BJ (cell line): ENCODE results near the gene PLXNA2. TPM values are rescaled to one million over a fixed set of nuclear protein-coding genes. Genes with fewer than 3 reads are reported as not detected.

Experiments used
- CTCF ChIA-PET: fragments of 350-600 bp; formaldehyde crosslinking; extraction: SDS; loops from one replicate; lab custom pipeline; 2021; ENCODE audit warnings: antibody characterized with exemption, inconsistent platforms; lab: Yijun Ruan, JAX
- POLR2A ChIA-PET: fragments of 300-600 bp; sonication (Branson Sonifier 250); formaldehyde crosslinking; extraction: SDS; loops from one replicate; lab custom pipeline; 2021; ENCODE audit warnings: antibody characterized with exemption; lab: Charles Lee
- DNase-seq: peaks from one replicate; pipeline ENCODE4 v3.0.0-alpha.2; 2011; ENCODE audit warnings: low read depth
- H3K27me3 ChIP-seq: 2 replicates; pipeline ENCODE4 v1.6.0; 2011; ENCODE audit warnings: low read length; ENCODE audit not compliant: control insufficient read depth, insufficient read depth
- H3K36me3 ChIP-seq: 2 replicates; pipeline ENCODE4 v1.5.1; 2011; ENCODE audit warnings: low read length; ENCODE audit not compliant: control insufficient read depth, insufficient read depth
- H3K4me3 ChIP-seq: 2 replicates; pipeline ENCODE4 v1.5.1; 2011; ENCODE audit warnings: low read depth, mild to moderate bottlenecking, control low read depth, low read length
- CTCF ChIP-seq: IDR thresholded peaks from 2 replicates; pipeline ENCODE4 v1.5.1; 2011; ENCODE audit warnings: low read depth, mild to moderate bottlenecking, control low read depth, inconsistent platforms, low read length, moderate library complexity; ENCODE audit not compliant: insufficient read depth
- polyA plus RNA-seq: library from polyadenylated mRNA; depleted of rRNA; stranded (reverse); fragments of >200 nt; gene quantifications from 2 replicates; pipeline ENCODE4 v1.2.3, GENCODE V29; 2011

PLXNA2 gene
- polyA plus RNA-seq, 1 experiment: 2.7 TPM

GRCh38 chr1:208019257-208019656, 224.9 kb downstream of the PLXNA2 start:
- no peaks in the 10 kb centered on the region for H3K36me3 ChIP-seq
- TF ChIP-seq CTCF: no peak
- H3K4me3 ChIP-seq: no peak overlapping the region
- H3K27me3 ChIP-seq: peaks cover 2% of the 10 kb centered on the region
- CTCF ChIA-PET: interaction anchor here (9.6 to 15.5 kb wide), 2 partner anchors 74 to 221 kb away, joined by 151 to 351 read pairs; partner anchors contain the start of gene PLXNA2
- POLR2A ChIA-PET: no interaction called here
- no peak for DNase-seq

DNA sequence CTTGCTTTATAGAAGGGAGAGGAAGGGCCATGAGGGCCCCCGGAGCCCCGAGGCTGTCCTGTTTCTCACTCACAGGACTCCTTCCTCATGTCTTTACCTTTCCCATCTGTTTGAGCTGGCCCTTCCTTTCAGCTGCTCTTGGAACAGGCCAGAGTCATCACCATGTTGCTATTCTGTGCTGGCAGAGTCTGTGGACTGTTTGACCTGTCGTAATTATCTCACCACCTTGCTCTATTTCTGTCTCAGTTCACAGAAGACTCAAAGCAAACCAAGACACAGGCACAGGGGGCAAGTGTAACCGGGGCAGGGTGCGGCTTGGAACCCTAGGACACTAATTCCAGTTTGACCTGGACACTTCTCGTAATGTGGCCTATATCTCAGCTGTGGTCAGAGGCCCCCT, 228.9 kb downstream of the PLXNA2 start:
- Histone ChIP-seq H3K36me3 (no peaks in the 10 kb centered on the region), H3K27me3 (peaks cover 2% of the 10 kb centered on the region), H3K4me3 (no peak overlapping the region)
- DNase-seq: no peak
- no peak for TF ChIP-seq CTCF
- ChIA-PET CTCF (interaction anchor here (1.6 kb wide), 1 partner anchor 75 kb away, joined by 4 read pairs; no protein-coding TSS in a partner anchor), POLR2A (no interaction called here)

GRCh38 chr1:208013210-208013609, 231.0 kb downstream of the PLXNA2 start:
- DNase-seq: no peak
- TF ChIP-seq CTCF: no peak
- H3K36me3 ChIP-seq: no peaks in the 10 kb centered on the region
- no peak overlapping the region for H3K4me3 ChIP-seq
- ChIA-PET POLR2A (no interaction called here), CTCF (interaction anchor here (0.7 to 2.4 kb wide), 9 partner anchors 9 to 226 kb away, joined by 3 to 20 read pairs (median 4); no protein-coding TSS in a partner anchor)
- no peaks in the 10 kb centered on the region; the same call in 1 of the 2 replicates for H3K27me3 ChIP-seq

- Histone ChIP-seq H3K36me3 (no peaks in the 10 kb centered on the region), H3K4me3 (no peak overlapping the region), H3K27me3 (no peaks in the 10 kb centered on the region; the same call in 1 of the 2 replicates)
- no peak for TF ChIP-seq CTCF
- ChIA-PET CTCF (interaction anchor here (0.6 to 2.4 kb wide), 7 partner anchors 9 to 239 kb away, joined by 3 to 20 read pairs (median 4); no protein-coding TSS in a partner anchor), POLR2A (no interaction called here)
- DNase-seq: no peak
Observed at GRCh38 chr1:208012721-208013120, 231.5 kb downstream of the PLXNA2 start.

DNA sequence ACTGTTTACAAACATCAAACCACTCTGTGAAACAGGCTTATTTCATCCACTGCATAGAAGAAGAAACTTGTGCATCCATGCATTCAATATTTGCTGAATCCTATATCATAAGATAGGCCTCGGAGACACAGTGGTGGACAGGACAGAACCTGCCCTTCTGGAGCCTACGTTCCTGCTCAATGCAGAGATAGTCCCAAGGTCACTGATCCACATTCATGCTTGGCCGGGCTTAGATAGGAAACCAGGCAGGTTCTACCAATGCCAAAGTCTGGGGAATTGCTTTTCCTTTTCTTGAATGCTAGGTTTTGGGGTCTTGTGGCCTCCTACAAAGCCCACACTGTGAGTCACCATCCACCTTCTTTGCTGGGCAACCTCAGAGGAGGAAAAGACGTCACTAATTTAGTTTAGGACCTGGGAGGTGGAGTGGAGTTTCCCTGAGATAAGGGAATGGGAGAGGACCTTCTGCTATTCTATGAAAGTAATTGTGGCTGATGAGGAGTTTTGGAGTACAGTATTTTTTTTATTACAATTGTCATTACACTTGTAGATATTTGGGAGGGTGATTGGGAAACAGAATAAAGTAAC, 233.6 kb downstream of the PLXNA2 start:
- no peak for DNase-seq
- Histone ChIP-seq H3K4me3 (no peak overlapping the region), H3K36me3 (no peaks in the 10 kb centered on the region), H3K27me3 (no peaks in the 10 kb centered on the region)
- CTCF ChIA-PET: interaction anchor here (5.8 kb wide), 1 partner anchor 11 kb away, joined by 41 read pairs; no protein-coding TSS in a partner anchor
- TF ChIP-seq CTCF: no peak
- POLR2A ChIA-PET: no interaction called here
